Endothelial cell of umbilical vein (primary cell): ENCODE measurements around the gene KIAA1191. TPM values are rescaled to one million over a fixed set of nuclear protein-coding genes. Genes with fewer than 3 reads are reported as not detected.
"Not testable (repeated sequence)": the region's sequence is repeated elsewhere in the genome, so short reads cannot be mapped to it uniquely, and the experiment has no call there.

Source experiments
- BruUV-seq: library from RNA; stranded (reverse); fragments of 400-500 nt; replicated peaks from 2 replicates; lab custom pipeline; 2021; lab: Mats Ljungman, UMichigan
- CTCF ChIA-PET: fragments of 300-600, 350-600 bp; sonication (Branson Sonifier 250); formaldehyde crosslinking; loops from one replicate; lab custom pipeline; 2021; ENCODE audit warnings: antibody characterized with exemption, inconsistent platforms; lab: Charles Lee
- POLR2A ChIA-PET: fragments of 300-600, 350-600 bp; sonication (Branson Sonifier 250); formaldehyde crosslinking; loops from one replicate; lab custom pipeline; 2021; ENCODE audit warnings: antibody characterized with exemption, inconsistent platforms; lab: Charles Lee
- DNase-seq: peaks from one replicate; pipeline ENCODE4 v3.0.0-alpha.2; 2011; ENCODE audit warnings: low read depth, low spot score
- FAIRE-seq: peaks from 2 replicates; lab custom pipeline; 2011; peaks lifted over from hg19 to GRCh38; lab: Jason Lieb, UNC
- H2AFZ ChIP-seq: 2 replicates; pipeline ENCODE4 v1.6.0; 2012; ENCODE audit warnings: low read depth, low read length, control low read depth, inconsistent platforms
- H3K27ac ChIP-seq: 2 replicates; pipeline ENCODE4 v1.5.1; 2011; ENCODE audit warnings: low read depth, mild to moderate bottlenecking, control low read depth, low read length, moderate library complexity; ENCODE audit not compliant: insufficient read depth
- H3K27me3 ChIP-seq, 2 experiments: 2 replicates each; pipeline versions ENCODE4 v1.6.0 to v1.6.1; 2011; ENCODE audit warnings: low read length in 2 of 2, mixed read lengths in 1 of 2; ENCODE audit not compliant: control insufficient read depth in 2 of 2, insufficient read depth in 2 of 2
- H3K36me3 ChIP-seq, 2 experiments: 2 replicates in 1 of 2; 3 replicates in 1 of 2; pipeline ENCODE4 v1.5.1; 2011; ENCODE audit warnings: low read length in 2 of 2, mild to moderate bottlenecking in 1 of 2, moderate library complexity in 1 of 2; ENCODE audit not compliant: control insufficient read depth in 2 of 2, insufficient read depth in 2 of 2; ENCODE audit errors: extremely low read depth in 1 of 2
- H3K4me1 ChIP-seq: 3 replicates; pipeline ENCODE4 v1.5.1; 2011; ENCODE audit warnings: mild to moderate bottlenecking, low read length; ENCODE audit not compliant: control insufficient read depth, insufficient read depth; ENCODE audit errors: extremely low read depth
- H3K4me2 ChIP-seq: 2 replicates; pipeline ENCODE4 v1.6.1; 2011; ENCODE audit warnings: low read length, control low read depth, mixed read lengths; ENCODE audit not compliant: insufficient read depth
- H3K4me3 ChIP-seq, 3 experiments: fragments of 200-600 bp in 1 of 3; sonication (generic), shearing (Covaris generic) in 1 of 3; replicated peaks in 1 of 3; 2 replicates each; pipeline ENCODE4 v1.5.1; 2011 to 2016; ENCODE audit warnings: control low read depth in 3 of 3, low read length in 3 of 3, mild to moderate bottlenecking in 2 of 3, inconsistent platforms in 1 of 3, low read depth in 1 of 3, moderate library complexity in 1 of 3; ENCODE audit not compliant: insufficient read depth in 1 of 3
- H3K79me2 ChIP-seq: 2 replicates; pipeline ENCODE4 v1.6.0; 2012; ENCODE audit warnings: low read length, inconsistent platforms; ENCODE audit not compliant: control insufficient read depth, insufficient read depth
- H3K9ac ChIP-seq: replicated peaks from 2 replicates; pipeline ENCODE3; 2011; ENCODE audit warnings: low read length, control low read depth; ENCODE audit not compliant: insufficient read depth; ENCODE audit errors: extremely low read depth
- H3K9me1 ChIP-seq: replicated peaks from 3 replicates; pipeline ENCODE4 v1.6.0; 2011; ENCODE audit warnings: mild to moderate bottlenecking, low read length; ENCODE audit not compliant: control insufficient read depth, insufficient read depth; ENCODE audit errors: extremely low read depth
- H3K9me3 ChIP-seq: replicated peaks from 2 replicates; pipeline ENCODE4 v1.5.1; 2012; ENCODE audit warnings: low read length, inconsistent platforms; ENCODE audit not compliant: control insufficient read depth, insufficient read depth
- H4K20me1 ChIP-seq: replicated peaks from 2 replicates; pipeline ENCODE3; 2011; ENCODE audit warnings: mild to moderate bottlenecking, low read length; ENCODE audit not compliant: control insufficient read depth, insufficient read depth; ENCODE audit errors: extremely low read depth
- CTCF ChIP-seq, 2 donors: IDR thresholded peaks; 1 replicate in 1 of 2; 2 replicates in 1 of 2; pipeline ENCODE4 v1.5.1; 2011; ENCODE audit warnings: low read length in 2 of 2, mild to moderate bottlenecking in 2 of 2, moderate library complexity in 2 of 2, control low read depth in 1 of 2, inconsistent platforms in 1 of 2, low read depth in 1 of 2; ENCODE audit not compliant: insufficient read depth in 1 of 2; ENCODE audit errors: extremely low read depth in 1 of 2
- EZH2 ChIP-seq: IDR thresholded peaks from 2 replicates; pipeline ENCODE4 v1.6.1; 2012; ENCODE audit warnings: borderline replicate concordance, low read depth, mild to moderate bottlenecking, moderate library complexity, low read length, inconsistent platforms; ENCODE audit not compliant: severe bottlenecking
- FOS ChIP-seq: IDR thresholded peaks from 2 replicates; pipeline ENCODE4 v1.6.1; 2011; ENCODE audit warnings: mild to moderate bottlenecking, low read length, moderate library complexity, borderline replicate concordance; ENCODE audit not compliant: insufficient read depth
- GATA2 ChIP-seq: IDR thresholded peaks from 2 replicates; pipeline ENCODE4 v1.7.0; 2011; ENCODE audit warnings: low read depth, mild to moderate bottlenecking, moderate library complexity, mixed read lengths, low read length; ENCODE audit not compliant: insufficient read length, insufficient read depth
- JUN ChIP-seq: IDR thresholded peaks from 2 replicates; pipeline ENCODE4 v1.6.1; 2011; ENCODE audit warnings: borderline replicate concordance, low read depth; ENCODE audit not compliant: insufficient read length, insufficient read depth
- MAX ChIP-seq: IDR thresholded peaks from 2 replicates; pipeline ENCODE4 v1.6.1; 2011; ENCODE audit not compliant: insufficient read depth, insufficient read length
- MYC ChIP-seq: IDR thresholded peaks from one replicate; pipeline ENCODE4 v1.6.1; 2011; ENCODE audit warnings: mild to moderate bottlenecking, low read depth, low read length
- POLR2A ChIP-seq: IDR thresholded peaks from 2 replicates; pipeline ENCODE4 v1.6.1; 2012; ENCODE audit warnings: low read depth, mild to moderate bottlenecking, control low read depth, low read length
- POLR2AphosphoS5 ChIP-seq: IDR thresholded peaks from 2 replicates; pipeline ENCODE4 v1.6.1; 2012; ENCODE audit warnings: low read depth, mild to moderate bottlenecking, control low read depth, low read length, moderate library complexity; ENCODE audit not compliant: insufficient read depth
- dilution Hi-C: fragments of 300-500 bp; cut with MboI; formaldehyde crosslinking; loops from one replicate; pipeline ENCODE4 v1.15.0; 2019; ENCODE audit warnings: low sequenced_read_pairs; ENCODE audit not compliant: extremely low pct_ligation_motif_present
- intact Hi-C: fragments of 100-400 bp; cut with micrococcal nuclease; formaldehyde crosslinking; loops from one replicate; pipeline ENCODE4 v1.10.0; 2022
- polyA plus RNA-seq, 4 experiments: library from polyadenylated mRNA; depleted of rRNA in 3 of 4; stranded (reverse) in 3 of 4; unstranded in 1 of 4; fragments of >200 nt; gene quantifications; 2 replicates each; pipeline versions ENCODE4 v1.2.1 to v1.2.3, GENCODE V29; 2011 to 2012; ENCODE audit warnings: missing spikeins in 1 of 4
- total RNA-seq: library from RNA; stranded (reverse); gene quantifications from 2 replicates; pipeline ENCODE4 v1.2.3, GENCODE V29; 2021

Gene KIAA1191
- total and polyA plus RNA-seq, 2 donors (not counting 3 experiments of a cell fraction or from before 2014, with no cell fraction given) = 114 to 116 TPM

- no peaks in the 10 kb centered on the region for H4K20me1 ChIP-seq
- FAIRE-seq (no peak), DNase-seq (no peak)
- no peak overlapping the region for H3K4me2 ChIP-seq
- intact Hi-C loops = no loop called here
- H3K9ac ChIP-seq = no peak overlapping the region
- H3K36me3 ChIP-seq = peaks cover 3 to 13% of the 10 kb centered on the region in 2 experiments
- H3K9me1 ChIP-seq = no peaks in the 10 kb centered on the region
- BruUV-seq = no TSS peak
- no peaks in the 10 kb centered on the region for H3K9me3 ChIP-seq
- H3K4me3 ChIP-seq = no peak overlapping the region
- H3K79me2 ChIP-seq = peaks cover 4% of the 10 kb centered on the region
- TF ChIP-seq POLR2A (no peak), JUN (no peak), POLR2AphosphoS5 (no peak), EZH2 (no peak), CTCF (IDR thresholded peaks at IDR 0.05; ENCODE audit: extremely low read depth in 1 of 2, insufficient read depth in 1 of 2, low read depth in 1 of 2, low read length in 2 of 2) (no peak), FOS (no peak), MYC (no peak), MAX (no peak), GATA2 (no peak)
- dilution Hi-C loops = no loop called here
- no peaks in the 10 kb centered on the region for H3K4me1 ChIP-seq
- H3K27me3 ChIP-seq = no peaks in the 10 kb centered on the region
- ChIA-PET CTCF (interaction anchor here (0.9 kb wide), 1 partner anchor 39 kb away, joined by 3 read pairs; the partner anchor contains the start of gene FAF2), POLR2A (no interaction called here)
- H2AFZ ChIP-seq = no peak overlapping the region
- H3K27ac ChIP-seq = no peak overlapping the region
These were observed 47.0 kb upstream of the KIAA1191 start for GRCh38 chr5:176408590-176408989.

GRCh38 chr5:176408252-176408573 lies 46.6 kb upstream of the KIAA1191 start:
- H4K20me1 ChIP-seq, H3K9ac ChIP-seq, BruUV-seq, intact Hi-C loops, H2AFZ ChIP-seq, H3K27ac ChIP-seq, dilution Hi-C loops, DNase-seq, H3K79me2 ChIP-seq, H3K4me3 ChIP-seq, H3K9me3 ChIP-seq, H3K27me3 ChIP-seq, H3K4me2 ChIP-seq, H3K4me1 ChIP-seq, POLR2A ChIA-PET, H3K9me1 ChIP-seq, FAIRE-seq: not testable (repeated sequence)
- peaks cover 3 to 13% of the 10 kb centered on the region in 2 experiments for H3K36me3 ChIP-seq
- CTCF ChIA-PET = interaction anchor here (1.1 kb wide), 1 partner anchor 14 kb away, joined by 3 read pairs; no protein-coding TSS in a partner anchor
